GM12878 (cell line): ENCODE results near the gene ADAMTS3.

ENCODE experiments used
- CHD1 ChIP-seq: IDR thresholded peaks from 2 replicates; pipeline ENCODE4 v1.6.1; 2012; ENCODE audit warnings: low read depth, low read length, improper control_type of control experiment
- CREB1 ChIP-seq: IDR thresholded peaks from 2 replicates; pipeline ENCODE4 v1.6.1; 2012; ENCODE audit warnings: low read depth, mild to moderate bottlenecking, inconsistent platforms
- CTCF ChIP-seq, 3 experiments: IDR thresholded peaks in 2 of 3; conservative IDR thresholded peaks in 1 of 3; 2 replicates each; pipeline ENCODE4 v1.5.1; 2011; ENCODE audit warnings: low read depth in 3 of 3, low read length in 3 of 3, mild to moderate bottlenecking in 3 of 3, control low read depth in 2 of 3, moderate library complexity in 2 of 3, inconsistent platforms in 1 of 3, mixed read lengths in 1 of 3; ENCODE audit not compliant: control insufficient read depth in 2 of 3, insufficient read depth in 1 of 3; ENCODE audit errors: extremely low read depth in 1 of 3
- EP300 ChIP-seq, 2 experiments: fragments of 150-350 bp in 1 of 2; IDR thresholded peaks; 2 replicates each; pipeline ENCODE4 v1.6.1; 2011 to 2012; ENCODE audit warnings: low read depth in 2 of 2, low read length in 2 of 2, borderline replicate concordance in 1 of 2, improper control_type of control experiment in 1 of 2, inconsistent platforms in 1 of 2; ENCODE audit not compliant: control insufficient read depth in 1 of 2
- FOS ChIP-seq: IDR thresholded peaks from 3 replicates; pipeline ENCODE4 v1.6.1; 2011; ENCODE audit warnings: borderline replicate concordance; ENCODE audit not compliant: insufficient read length; ENCODE audit errors: extremely low read depth
- GABPA ChIP-seq: IDR thresholded peaks from 2 replicates; pipeline ENCODE4 v1.6.1; 2014; ENCODE audit warnings: antibody characterized with exemption, low read depth, mild to moderate bottlenecking, inconsistent platforms
- NFYA ChIP-seq: IDR thresholded peaks from 2 replicates; pipeline ENCODE4 v1.6.1; 2011; ENCODE audit warnings: low read depth, mild to moderate bottlenecking, low read length, improper control_type of control experiment, borderline replicate concordance
- POLR2A ChIP-seq: IDR thresholded peaks from 2 replicates; pipeline ENCODE4 v1.6.1; 2011; ENCODE audit warnings: low read depth, mild to moderate bottlenecking, low read length
- RAD51 ChIP-seq: fragments of 450-650 bp; IDR thresholded peaks from 2 replicates; pipeline ENCODE4 v1.6.1; 2016; ENCODE audit warnings: moderate library complexity, mild to moderate bottlenecking, inconsistent platforms
- RFX5 ChIP-seq: IDR thresholded peaks from 2 replicates; pipeline ENCODE4 v1.6.1; 2011; ENCODE audit warnings: low read depth, low read length, improper control_type of control experiment
- SMC3 ChIP-seq: IDR thresholded peaks from 2 replicates; pipeline ENCODE4 v1.6.1; 2011; ENCODE audit warnings: low read length, improper control_type of control experiment, borderline replicate concordance
- SP1 ChIP-seq: IDR thresholded peaks from one replicate; pipeline ENCODE4 v1.6.1; 2011; ENCODE audit warnings: low read depth, low read length

DNA sequence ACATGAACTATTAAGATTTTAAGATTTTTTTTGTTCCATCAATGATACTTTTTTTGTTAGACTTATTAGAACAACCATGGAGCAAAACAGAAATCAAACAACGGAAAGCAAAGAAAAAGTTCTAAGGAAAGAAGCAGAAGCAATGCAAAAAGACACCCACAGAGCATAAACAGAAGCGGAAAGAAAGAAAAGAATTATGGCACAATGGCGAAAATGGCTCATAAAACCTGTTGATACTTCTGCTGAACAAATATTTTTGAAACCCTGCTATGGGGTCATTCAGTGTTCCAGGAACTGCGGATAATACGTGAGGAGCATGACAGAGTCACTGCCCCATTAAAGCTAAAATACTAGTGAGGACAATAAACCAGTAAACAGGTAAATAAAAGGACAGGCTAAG is 138.0 kb downstream of the ADAMTS3 start:
- no peak for TF ChIP-seq CTCF (IDR thresholded peaks at IDR 0.05 in 2 of 3, conservative IDR thresholded peaks at IDR 0.05 in 1 of 3; ENCODE audit: control insufficient read depth in 2 of 3, extremely low read depth in 1 of 3, insufficient read depth in 1 of 3, low read depth in 3 of 3, low read length in 3 of 3)
- no peak for TF ChIP-seq EP300 (IDR thresholded peaks at IDR 0.05; ENCODE audit: borderline replicate concordance in 1 of 2, control insufficient read depth in 1 of 2, low read depth in 2 of 2, low read length in 2 of 2)
- TF ChIP-seq POLR2A: no peak
- no peak for TF ChIP-seq RAD51
- TF ChIP-seq CREB1: no peak
- no peak for TF ChIP-seq FOS
- TF ChIP-seq RFX5: no peak
- TF ChIP-seq GABPA: no peak
- TF ChIP-seq SP1: no peak
- TF ChIP-seq SMC3: no peak
- no peak for TF ChIP-seq NFYA
- TF ChIP-seq CHD1: no peak
